GM18507 (cell line): ENCODE data around the gene OGFR.
"Not testable (repeated sequence)": the region's sequence is repeated elsewhere in the genome, so short reads cannot be mapped to it uniquely, and the experiment has no call there.

ENCODE experiments used
- DNase-seq: peaks from one replicate; pipeline ENCODE4 v3.0.0; 2011; ENCODE audit warnings: low read depth; ENCODE audit not compliant: insufficient read length; ENCODE audit errors: extremely low spot score
- FAIRE-seq: peaks from 2 replicates; lab custom pipeline; 2011; peaks lifted over from hg19 to GRCh38; lab: Jason Lieb, UNC

OGFR gene

DNA sequence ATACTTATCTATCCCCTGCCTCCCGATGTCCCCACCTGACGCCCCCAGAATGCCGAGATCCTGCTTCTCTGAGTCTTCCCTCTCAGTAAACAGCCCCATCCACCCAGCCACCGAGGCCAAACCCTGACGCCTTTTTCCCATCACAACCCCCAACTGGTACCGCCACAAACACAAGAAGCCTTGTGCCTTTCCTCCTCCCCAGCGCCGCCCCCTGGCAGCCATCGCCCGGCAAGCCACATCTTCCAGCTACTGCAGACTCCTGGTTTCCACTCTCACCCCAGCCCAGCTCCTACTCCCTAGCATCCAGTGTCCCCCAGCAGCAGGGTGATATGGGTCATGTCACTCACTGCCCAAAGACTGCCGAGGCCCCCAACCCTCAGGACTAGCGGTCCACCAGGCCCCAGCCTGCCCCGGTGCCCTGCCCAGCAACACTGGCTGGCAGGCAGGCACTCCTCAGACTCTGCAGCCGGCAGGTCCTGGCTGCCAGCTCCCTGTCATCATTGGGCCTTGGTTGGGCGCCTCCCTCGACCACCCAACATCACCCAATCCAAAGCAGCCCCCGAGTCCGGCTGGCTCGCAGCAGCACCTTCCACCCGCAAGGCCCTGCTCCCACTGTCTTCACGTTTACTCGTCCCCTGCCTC is 45.8 kb downstream of the OGFR start:
- DNase-seq: no peak
- no peak for FAIRE-seq

DNA sequence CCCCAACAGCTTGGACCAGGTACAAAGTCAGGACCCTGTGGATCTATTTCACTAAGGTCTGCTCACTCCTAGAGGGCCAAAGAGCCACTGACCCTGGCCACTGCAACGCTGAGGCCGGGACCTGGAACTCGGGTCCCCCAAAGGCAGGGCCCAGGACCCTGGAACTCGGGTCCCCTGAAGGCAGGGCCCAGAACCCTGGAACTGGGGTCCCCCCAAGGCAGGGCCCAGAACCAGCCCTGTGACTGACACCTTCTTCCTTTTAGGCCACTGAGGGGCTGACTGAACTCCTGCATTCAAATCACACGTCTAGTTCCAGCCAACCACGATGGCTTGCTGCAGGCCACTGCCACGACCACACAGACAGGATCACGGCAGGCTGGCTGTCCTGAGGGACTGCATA is 47.6 kb downstream of the OGFR start:
- FAIRE-seq (no peak), DNase-seq (no peak)

DNA sequence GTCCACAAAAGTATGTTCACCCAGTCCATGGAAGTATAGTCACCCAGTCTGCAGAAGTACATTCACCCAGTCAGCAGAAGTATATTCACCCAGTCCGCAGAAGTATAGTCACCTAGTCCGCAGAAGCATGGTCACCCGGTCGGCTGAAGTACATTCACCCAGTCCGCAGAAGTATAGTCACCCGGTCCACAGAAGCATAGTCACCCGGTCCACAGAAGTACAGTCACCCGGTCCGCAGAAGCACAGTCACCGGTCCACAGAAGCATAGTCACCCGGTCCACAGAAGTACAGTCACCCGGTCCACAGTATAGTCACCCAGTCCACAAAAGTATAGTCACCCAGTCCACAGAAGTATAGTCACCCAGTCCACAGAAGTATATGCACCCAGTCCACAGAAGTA is 48.2 kb downstream of the OGFR start:
- FAIRE-seq (no peak), DNase-seq (no peak)

DNA sequence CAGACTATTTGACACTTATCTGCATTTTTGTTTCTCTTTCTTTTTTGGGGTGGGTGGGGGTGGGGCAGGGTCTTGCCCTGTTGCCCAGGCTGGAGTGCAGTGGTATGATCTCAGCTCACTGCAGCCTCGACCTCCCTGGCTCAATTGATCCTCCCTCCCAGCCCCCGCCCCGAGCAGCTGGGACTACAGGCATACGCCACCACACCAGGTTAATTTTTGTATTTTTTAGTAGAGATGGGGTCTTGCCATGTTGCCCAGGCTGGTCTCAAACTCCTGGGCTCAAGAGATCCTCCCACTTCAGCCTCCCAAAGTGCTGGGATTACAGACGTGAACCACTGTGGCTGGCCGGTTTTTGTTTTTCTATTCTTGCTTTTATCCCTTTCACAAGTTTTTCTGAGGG is 48.7 kb downstream of the OGFR start:
- not testable (repeated sequence) for FAIRE-seq, DNase-seq

DNA sequence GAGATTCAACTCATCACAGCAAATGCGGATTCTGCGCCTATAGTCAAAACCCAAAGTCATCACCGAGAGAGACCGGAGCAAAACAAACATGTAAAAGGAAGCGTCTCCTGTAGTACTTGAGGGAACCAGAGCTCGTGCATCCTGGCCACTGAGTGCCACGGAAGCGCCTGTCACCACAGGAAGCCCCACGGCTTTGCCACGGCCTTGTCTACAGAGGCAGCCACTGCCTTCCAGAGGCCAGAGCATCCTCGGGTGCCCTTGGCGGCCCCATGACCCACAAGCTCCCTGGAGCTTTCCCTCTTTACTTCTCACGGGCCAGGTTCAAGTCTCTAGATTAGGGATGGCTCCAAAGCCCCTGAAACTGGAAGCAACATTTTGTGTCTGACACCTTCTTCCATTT is 49.5 kb downstream of the OGFR start:
- FAIRE-seq (no peak), DNase-seq (no peak)

DNA sequence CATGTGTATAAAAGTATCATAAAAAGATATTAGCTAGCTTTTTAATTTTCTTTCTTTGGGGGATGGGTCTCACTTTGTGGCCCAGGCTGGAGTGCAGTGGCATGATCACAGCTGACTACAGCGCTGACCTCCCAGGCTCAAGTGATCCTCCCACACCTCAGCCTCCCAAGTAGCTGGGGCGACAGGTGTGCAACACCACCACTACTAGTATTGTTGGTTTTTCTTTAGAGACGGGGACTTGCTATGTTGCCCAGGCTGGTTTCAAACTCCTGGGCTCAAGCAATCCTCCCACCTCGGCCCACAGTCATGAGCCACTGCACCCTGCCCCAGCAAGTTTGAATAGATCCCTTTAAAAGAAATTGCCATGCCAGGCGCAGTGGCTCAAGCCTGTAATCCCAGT is 50.5 kb downstream of the OGFR start:
- DNase-seq (no peak), FAIRE-seq (no peak)

DNA sequence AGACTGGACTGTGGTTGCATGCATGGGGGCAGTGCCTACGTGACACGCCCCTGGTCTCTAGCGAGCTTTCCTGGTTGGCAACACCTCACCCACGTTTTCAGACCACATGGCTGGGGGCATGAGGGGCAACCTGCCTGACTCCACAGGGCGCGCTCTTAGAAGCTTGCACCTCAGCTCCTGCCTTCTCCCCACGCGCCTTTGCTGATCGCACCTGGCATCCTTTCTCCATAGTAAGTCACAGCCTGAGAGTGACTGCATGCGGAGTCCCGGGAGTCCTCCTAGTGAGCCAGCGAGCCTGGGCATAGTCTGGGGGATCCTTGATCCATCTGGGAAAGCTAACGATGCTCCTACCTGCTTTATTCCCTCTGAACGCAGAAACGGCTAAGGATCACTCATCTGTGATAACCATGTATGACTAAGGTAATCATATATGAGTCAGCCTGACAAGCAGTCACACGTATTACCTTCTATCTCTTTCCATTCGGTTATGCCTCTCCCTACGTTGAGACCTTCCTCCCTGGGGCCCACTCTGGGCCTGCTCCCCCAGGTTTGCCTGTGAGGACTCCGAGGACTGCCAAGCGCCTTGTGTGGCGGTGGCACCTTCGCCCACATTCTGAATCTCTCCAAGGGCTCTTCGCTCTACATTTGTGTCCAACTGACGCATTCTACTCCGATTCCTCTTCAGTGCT is 52.4 kb downstream of the OGFR start:
- no peak for FAIRE-seq
- DNase-seq: no peak

DNA sequence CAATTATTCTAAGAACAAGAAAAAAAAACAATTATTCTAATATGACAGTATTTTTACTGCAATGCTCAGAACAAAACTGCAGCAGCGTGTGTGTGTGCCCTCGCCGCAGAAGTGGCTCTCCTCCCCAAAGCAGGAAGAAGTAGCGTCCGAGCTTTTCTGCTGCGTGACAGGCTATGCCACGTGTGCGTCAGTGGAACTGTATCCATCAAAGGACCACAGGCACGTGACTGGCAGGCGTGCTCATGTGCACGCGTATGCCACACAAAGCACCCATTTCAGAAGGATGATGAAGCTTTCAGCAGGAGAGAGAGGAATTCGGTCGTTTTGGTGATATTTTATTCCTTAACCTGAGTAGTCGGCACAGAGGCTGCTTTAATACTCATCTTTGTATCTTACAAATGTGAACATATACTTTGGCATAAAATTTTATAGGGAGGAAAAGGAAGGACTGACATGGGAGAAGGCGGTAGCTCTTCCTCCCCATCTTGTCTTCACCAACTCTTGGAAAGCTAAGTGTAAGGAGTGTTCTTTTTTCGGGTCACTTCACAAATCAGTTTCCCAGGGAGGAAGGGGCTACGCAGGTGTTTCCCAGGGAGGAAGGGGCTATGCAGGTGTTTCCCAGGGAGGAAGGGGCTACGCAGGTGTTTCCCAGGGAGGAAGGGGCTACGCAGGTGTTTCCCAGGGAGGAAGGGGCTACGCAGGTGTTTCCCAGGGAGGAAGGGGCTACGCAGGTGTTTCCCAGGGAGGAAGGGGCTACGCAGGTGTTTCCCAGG is 53.6 kb downstream of the OGFR start:
- FAIRE-seq (no peak), DNase-seq (no peak)

DNA sequence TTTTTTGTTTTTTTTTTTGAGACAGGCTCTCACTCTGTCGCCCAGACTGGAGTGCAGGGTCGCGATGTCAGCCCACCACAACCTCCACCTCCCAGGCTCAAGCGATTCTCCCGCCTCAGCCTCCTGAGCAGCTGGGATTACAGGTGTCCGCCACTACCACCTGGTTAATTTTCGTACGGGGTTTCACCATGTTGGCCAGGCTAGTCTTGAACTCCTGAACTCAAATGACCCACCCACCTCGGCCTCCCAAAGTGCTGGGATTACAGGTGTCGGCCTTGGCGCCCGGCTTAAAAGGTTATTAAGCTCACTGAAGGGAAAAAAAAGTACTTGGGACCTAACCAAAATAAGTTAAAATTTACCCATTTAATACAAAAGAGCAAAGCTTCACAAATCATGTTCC is 55.1 kb downstream of the OGFR start:
- FAIRE-seq (no peak), DNase-seq (no peak)

DNA sequence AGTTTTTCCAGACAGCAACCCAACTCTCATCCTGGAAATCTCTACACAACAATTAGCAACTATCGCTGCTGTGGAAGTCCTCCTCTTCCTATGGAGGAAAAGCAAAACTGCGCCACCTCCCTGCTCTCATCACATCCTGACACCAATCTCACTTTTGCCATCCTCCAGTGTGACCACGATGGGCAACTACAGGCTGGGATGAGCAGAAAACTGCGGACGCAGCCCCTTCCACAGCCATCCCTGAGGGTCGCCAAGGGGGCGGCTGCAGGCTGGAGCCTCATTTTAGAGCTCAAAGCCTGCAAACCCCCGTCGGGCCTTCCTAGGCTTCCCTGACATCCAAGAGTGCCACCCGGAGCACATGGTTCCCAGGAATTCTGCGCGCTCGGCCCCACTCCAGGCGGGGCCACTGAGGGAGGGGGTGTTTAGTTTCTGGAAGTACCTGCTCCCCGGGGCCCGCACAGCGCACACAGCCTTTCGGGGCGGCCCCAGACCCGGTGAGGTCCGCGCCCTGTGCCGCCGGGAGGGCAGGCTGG is 55.8 kb downstream of the OGFR start:
- no peak for FAIRE-seq
- DNase-seq: no peak

DNA sequence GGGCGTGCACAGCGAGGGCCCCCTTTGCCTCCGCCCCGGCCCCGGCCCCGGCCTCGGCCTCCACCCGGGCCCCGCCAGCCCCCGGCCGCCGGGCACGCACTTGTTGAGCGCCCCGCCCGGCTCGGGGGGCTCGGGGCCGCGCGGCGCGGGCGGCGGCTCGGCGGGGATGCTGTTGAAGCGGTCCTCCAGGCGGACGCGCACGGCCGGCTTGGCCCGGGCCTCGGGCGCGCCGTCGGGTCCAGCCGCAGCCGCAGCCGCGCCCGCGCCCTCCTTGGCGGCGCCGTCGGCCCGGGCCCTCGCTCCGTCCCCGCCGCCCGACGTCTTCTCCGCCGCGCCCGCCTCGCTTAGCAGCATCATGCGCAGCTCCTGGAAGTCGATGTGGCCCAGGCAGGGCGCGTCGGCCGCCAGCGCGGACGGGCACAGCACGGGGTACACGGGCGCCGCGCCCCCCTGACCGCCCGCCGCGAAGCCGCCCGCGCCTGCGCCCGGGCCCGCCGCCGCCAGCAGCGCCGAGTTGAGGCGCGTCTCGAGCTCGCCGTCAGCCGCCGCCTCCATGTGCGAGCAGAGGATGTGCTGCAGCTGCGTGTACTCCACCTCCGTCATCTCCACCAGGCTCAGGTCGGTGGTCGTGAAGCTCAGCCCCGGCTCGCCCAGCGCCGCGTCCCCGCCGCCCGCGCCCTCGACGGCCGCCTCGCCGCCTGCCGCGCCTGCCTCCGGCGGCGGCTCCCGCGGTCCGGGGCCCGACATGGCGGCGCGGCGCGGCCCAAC is 56.5 kb downstream of the OGFR start:
- DNase-seq: no peak
- FAIRE-seq: no peak

DNA sequence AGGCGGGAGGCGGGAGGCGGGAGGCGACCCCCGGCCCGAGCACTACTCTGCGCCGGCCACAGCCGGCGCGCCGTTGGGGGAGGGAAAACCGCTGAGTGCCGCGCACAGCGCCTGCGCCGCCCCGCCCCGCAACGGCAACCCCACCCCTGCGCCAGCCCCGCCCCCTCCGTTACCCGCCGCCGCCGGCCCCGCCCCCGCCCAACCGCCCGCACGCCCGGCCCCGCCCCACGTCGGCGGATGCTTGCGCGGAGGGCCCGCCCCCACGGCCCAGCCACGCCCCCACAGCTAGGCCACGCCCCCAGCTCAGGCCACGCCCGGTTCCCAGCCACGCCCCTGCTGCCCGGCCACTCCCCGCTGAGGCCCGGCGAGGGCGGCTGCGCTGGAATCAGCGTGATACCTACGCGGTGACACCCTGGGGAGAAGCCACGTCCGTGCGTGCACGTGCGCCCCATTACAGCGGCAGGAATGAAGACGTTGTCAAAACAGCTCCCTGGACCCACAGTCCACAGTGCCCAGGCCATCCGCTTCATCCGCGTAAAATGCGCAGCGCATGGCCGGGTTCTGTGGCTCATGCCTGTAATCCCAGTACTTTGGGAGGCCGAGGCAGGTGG is 57.2 kb downstream of the OGFR start, which contains the start of gene TCFL5:
Gene TCFL5, minus strand, starts transcription at position 97 of the 611 bp plus-strand sequence. CDS start 152 bp downstream, outside the sequence.
- peak; percentile 69 for FAIRE-seq
- peak; percentile 86 for DNase-seq
